HepG2 (cell line): ENCODE data around the gene SEMA6B. TPM values are rescaled to one million over a fixed set of nuclear protein-coding genes. Genes with fewer than 3 reads are reported as not detected.
A peak's percentile ranks its signal among the peaks of the same experiment; 100 is the strongest.

Source experiments
- ATF2 ChIP-seq: sonication (generic); formaldehyde crosslinking; IDR thresholded peaks from 2 replicates; pipeline ENCODE4 v1.4.0; 2020; ENCODE audit warnings: missing genetic modification reagents
- CEBPB ChIP-seq: IDR thresholded peaks from 2 replicates; pipeline ENCODE4 v1.6.1; 2011; ENCODE audit warnings: low read depth, low read length, improper control_type of control experiment, borderline replicate concordance
- ELF3 ChIP-seq: IDR thresholded peaks from 2 replicates; pipeline ENCODE4 v1.6.1; 2016; ENCODE audit warnings: missing genetic modification reagents, missing compliant biosample characterization
- HOXD1 ChIP-seq: sonication (generic); formaldehyde crosslinking; IDR thresholded peaks from 2 replicates; pipeline ENCODE4 v1.5.0; 2020; ENCODE audit warnings: missing genetic modification reagents
- KLF16 ChIP-seq, 2 experiments: sonication (generic) in 1 of 2; formaldehyde crosslinking in 1 of 2; IDR thresholded peaks; 2 replicates each; pipeline versions ENCODE4 v1.6.1 to v1.8.0; 2016 to 2023; ENCODE audit warnings: missing genetic modification reagents in 2 of 2, missing compliant biosample characterization in 1 of 2
- MBNL3 ChIP-seq: fragments of 250-450 bp; sonication (Bioruptor Pico); conservative IDR thresholded peaks from 2 replicates; pipeline ENCODE4 v1.8.0; 2022; ENCODE audit warnings: mild to moderate bottlenecking, inconsistent platforms
- MYC ChIP-seq: sonication (generic); formaldehyde crosslinking; IDR thresholded peaks from 2 replicates; pipeline ENCODE4 v1.9.0; 2021; ENCODE audit warnings: missing genetic modification reagents, borderline replicate concordance
- RARA ChIP-seq: IDR thresholded peaks from 2 replicates; pipeline ENCODE4 v1.6.1; 2016; ENCODE audit warnings: missing genetic modification reagents, missing compliant biosample characterization
- RFXAP ChIP-seq: sonication (generic); formaldehyde crosslinking; IDR thresholded peaks from 2 replicates; pipeline ENCODE4 v1.4.0; 2020; ENCODE audit warnings: missing genetic modification reagents, borderline replicate concordance
- TBX2 ChIP-seq: sonication (generic); formaldehyde crosslinking; IDR thresholded peaks from 2 replicates; pipeline ENCODE4 v1.5.0; 2020; ENCODE audit warnings: missing genetic modification reagents, mild to moderate bottlenecking, borderline replicate concordance
- ZBTB25 ChIP-seq: IDR thresholded peaks from 2 replicates; pipeline ENCODE4 v1.6.1; 2018; ENCODE audit warnings: missing genetic modification reagents
- ZNF232 ChIP-seq: sonication (generic); formaldehyde crosslinking; IDR thresholded peaks from 2 replicates; pipeline ENCODE4 v1.4.0; 2020; ENCODE audit warnings: missing genetic modification reagents, borderline replicate concordance
- ZNF329 ChIP-seq: sonication (generic); formaldehyde crosslinking; IDR thresholded peaks from 2 replicates; pipeline ENCODE4 v1.9.0; 2021; ENCODE audit warnings: low read depth, mild to moderate bottlenecking, missing genetic modification reagents
- ZNF460 ChIP-seq: sonication (generic); formaldehyde crosslinking; IDR thresholded peaks from 2 replicates; pipeline ENCODE4 v1.5.1; 2020; ENCODE audit warnings: missing genetic modification reagents, mild to moderate bottlenecking, borderline replicate concordance
- ZNF605 ChIP-seq: sonication (generic); formaldehyde crosslinking; IDR thresholded peaks from 2 replicates; pipeline ENCODE4 v1.8.0; 2022; ENCODE audit warnings: mild to moderate bottlenecking, missing genetic modification reagents
- ZNF816 ChIP-seq: sonication (generic); formaldehyde crosslinking; IDR thresholded peaks from 2 replicates; pipeline ENCODE4 v1.8.0; 2022; ENCODE audit warnings: missing genetic modification reagents, mild to moderate bottlenecking, borderline replicate concordance
- ZNF839 ChIP-seq: sonication (generic); formaldehyde crosslinking; IDR thresholded peaks from 2 replicates; pipeline ENCODE4 v1.4.0; 2020; ENCODE audit warnings: missing genetic modification reagents, mild to moderate bottlenecking, borderline replicate concordance
- ZNF883 ChIP-seq: sonication (generic); formaldehyde crosslinking; IDR thresholded peaks from 2 replicates; pipeline ENCODE4 v1.5.1; 2020; ENCODE audit warnings: mild to moderate bottlenecking, missing genetic modification reagents; ENCODE audit errors: not compliant biosample characterization
- polyA plus RNA-seq, 8 experiments: library from polyadenylated mRNA; depleted of rRNA in 3 of 8; stranded (reverse) in 7 of 8; unstranded in 1 of 8; fragments of >200 nt; fragmentation: Illumina TruSeq in 4 of 8; extraction: Trizol in 4 of 8; gene quantifications; 2 replicates each; pipeline versions ENCODE4 v1.2.1 to v1.2.3, GENCODE V29; 2011 to 2016; ENCODE audit warnings: low read depth in 4 of 8, missing spikeins in 1 of 8, mixed read lengths in 1 of 8; ENCODE audit not compliant: insufficient read depth in 1 of 8
- total RNA-seq, 5 experiments: library from RNA; depleted of rRNA; stranded (reverse); fragments of >200 nt; fragmentation: Illumina TruSeq; extraction: Trizol; gene quantifications; 2 replicates each; pipeline ENCODE4 v1.2.3, GENCODE V29; 2016; ENCODE audit warnings: low read depth in 1 of 5
- TF ChIP-seq, protein P1 (sequence below): sonication (generic); formaldehyde crosslinking; IDR thresholded peaks from 2 replicates; pipeline ENCODE4 v1.9.0; 2022; ENCODE audit warnings: low read depth, missing genetic modification reagents
- TF ChIP-seq, protein P2 (sequence below): sonication (generic); formaldehyde crosslinking; IDR thresholded peaks from 2 replicates; pipeline ENCODE4 v1.5.0; 2020; ENCODE audit warnings: mild to moderate bottlenecking, missing genetic modification reagents
- TF ChIP-seq, protein P3 (sequence below): sonication (generic); formaldehyde crosslinking; IDR thresholded peaks from 2 replicates; pipeline ENCODE4 v1.8.0; 2022; ENCODE audit warnings: low read depth, missing genetic modification reagents

Gene SEMA6B
- total and polyA plus RNA-seq, 2 of the 13 experiments (the other 11 are each of a cell fraction or from before 2014, with no cell fraction given) = 45.5 to 67.1 TPM

- TF ChIP-seq ZNF839 (CRISPR knock-in tag) (no peak), HOXD1 (CRISPR knock-in tag) (peak; percentile 29; the same call in 1 of the 2 replicates), ATF2 (CRISPR knock-in tag) (0 out of 2 replicates have a peak, but pooled peaks have one; percentile 30), ZNF232 (CRISPR knock-in tag) (0 out of 2 replicates have a peak, but pooled peaks have one; percentile 14), CEBPB (peak; percentile 72), RARA (CRISPR knock-in tag) (peak; percentile 34; the same call in 1 of the 2 replicates), MBNL3 (no peak), ZNF816 (CRISPR knock-in tag) (no peak), ZNF329 (CRISPR knock-in tag) (no peak), RFXAP (CRISPR knock-in tag) (0 out of 2 replicates have a peak, but pooled peaks have one; percentile 52), MYC (CRISPR knock-in tag) (peak; percentile 26; the same call in 1 of the 2 replicates), ZBTB25 (CRISPR knock-in tag) (no peak), ZNF605 (0 out of 2 replicates have a peak, but pooled peaks have one; percentile 29), ZNF460 (peak; percentile 94), ZNF883 (CRISPR knock-in tag) (peak; percentile 6), ELF3 (CRISPR knock-in tag) (0 out of 2 replicates have a peak, but pooled peaks have one; percentile 18), TBX2 (CRISPR knock-in tag) (peak; percentile 51; the same call in 1 of the 2 replicates), KLF16 (CRISPR knock-in tag; IDR thresholded peaks at IDR 0.05) (no peak)
- TF ChIP-seq, protein P1, sequence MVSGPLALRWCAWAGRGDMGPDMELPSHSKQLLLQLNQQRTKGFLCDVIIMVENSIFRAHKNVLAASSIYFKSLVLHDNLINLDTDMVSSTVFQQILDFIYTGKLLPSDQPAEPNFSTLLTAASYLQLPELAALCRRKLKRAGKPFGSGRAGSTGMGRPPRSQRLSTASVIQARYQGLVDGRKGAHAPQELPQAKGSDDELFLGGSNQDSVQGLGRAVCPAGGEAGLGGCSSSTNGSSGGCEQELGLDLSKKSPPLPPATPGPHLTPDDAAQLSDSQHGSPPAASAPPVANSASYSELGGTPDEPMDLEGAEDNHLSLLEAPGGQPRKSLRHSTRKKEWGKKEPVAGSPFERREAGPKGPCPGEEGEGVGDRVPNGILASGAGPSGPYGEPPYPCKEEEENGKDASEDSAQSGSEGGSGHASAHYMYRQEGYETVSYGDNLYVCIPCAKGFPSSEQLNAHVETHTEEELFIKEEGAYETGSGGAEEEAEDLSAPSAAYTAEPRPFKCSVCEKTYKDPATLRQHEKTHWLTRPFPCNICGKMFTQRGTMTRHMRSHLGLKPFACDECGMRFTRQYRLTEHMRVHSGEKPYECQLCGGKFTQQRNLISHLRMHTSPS (CRISPR knock-in tag) = 0 out of 2 replicates have a peak, but pooled peaks have one; percentile 44
- TF ChIP-seq, protein P2, sequence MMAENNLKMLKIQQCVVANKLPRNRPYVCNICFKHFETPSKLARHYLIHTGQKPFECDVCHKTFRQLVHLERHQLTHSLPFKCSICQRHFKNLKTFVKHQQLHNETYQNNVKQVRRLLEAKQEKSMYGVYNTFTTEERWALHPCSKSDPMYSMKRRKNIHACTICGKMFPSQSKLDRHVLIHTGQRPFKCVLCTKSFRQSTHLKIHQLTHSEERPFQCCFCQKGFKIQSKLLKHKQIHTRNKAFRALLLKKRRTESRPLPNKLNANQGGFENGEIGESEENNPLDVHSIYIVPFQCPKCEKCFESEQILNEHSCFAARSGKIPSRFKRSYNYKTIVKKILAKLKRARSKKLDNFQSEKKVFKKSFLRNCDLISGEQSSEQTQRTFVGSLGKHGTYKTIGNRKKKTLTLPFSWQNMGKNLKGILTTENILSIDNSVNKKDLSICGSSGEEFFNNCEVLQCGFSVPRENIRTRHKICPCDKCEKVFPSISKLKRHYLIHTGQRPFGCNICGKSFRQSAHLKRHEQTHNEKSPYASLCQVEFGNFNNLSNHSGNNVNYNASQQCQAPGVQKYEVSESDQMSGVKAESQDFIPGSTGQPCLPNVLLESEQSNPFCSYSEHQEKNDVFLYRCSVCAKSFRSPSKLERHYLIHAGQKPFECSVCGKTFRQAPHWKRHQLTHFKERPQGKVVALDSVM (CRISPR knock-in tag) = 0 out of 2 replicates have a peak, but pooled peaks have one; percentile 6
- TF ChIP-seq, protein P3, sequence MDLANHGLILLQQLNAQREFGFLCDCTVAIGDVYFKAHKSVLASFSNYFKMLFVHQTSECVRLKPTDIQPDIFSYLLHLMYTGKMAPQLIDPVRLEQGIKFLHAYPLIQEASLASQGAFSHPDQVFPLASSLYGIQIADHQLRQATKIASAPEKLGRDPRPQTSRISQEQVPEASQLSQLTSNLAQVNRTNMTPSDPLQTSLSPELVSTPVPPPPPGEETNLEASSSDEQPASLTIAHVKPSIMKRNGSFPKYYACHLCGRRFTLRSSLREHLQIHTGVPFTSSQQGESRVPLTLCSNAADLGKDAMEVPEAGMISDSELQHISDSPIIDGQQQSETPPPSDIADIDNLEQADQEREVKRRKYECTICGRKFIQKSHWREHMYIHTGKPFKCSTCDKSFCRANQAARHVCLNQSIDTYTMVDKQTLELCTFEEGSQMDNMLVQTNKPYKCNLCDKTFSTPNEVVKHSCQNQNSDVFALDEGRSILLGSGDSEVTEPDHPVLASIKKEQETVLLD (CRISPR knock-in tag) = no peak
Observed at GRCh38 chr19:4541114-4541805, 18.2 kb downstream of the SEMA6B start (continued).
